Renal pelvis (tissue), 4 donors: ENCODE data around the gene ETFA. TPM values are rescaled to one million over a fixed set of nuclear protein-coding genes. Genes with fewer than 3 reads are reported as not detected.

Experiments used
- DNase-seq: peaks from one replicate; pipeline ENCODE4 v3.0.0-alpha.2; 2013
- polyA plus RNA-seq, 3 donors: library from polyadenylated mRNA; unstranded; fragments of 120-200 nt; gene quantifications; one replicate each; pipeline ENCODE4 v1.2.1, GENCODE V29; 2013; ENCODE audit not compliant: insufficient read length in 3 of 3

ETFA gene
- polyA plus RNA-seq, 3 donors: 160 to 167 (median 160) TPM

GRCh38 chr15:76235186-76235826 lies 76.0 kb downstream of the ETFA start:
- peak; percentile 42 for DNase-seq

- no peak for DNase-seq
These were observed 76.9 kb downstream of the ETFA start for GRCh38 chr15:76234337-76234889.

GRCh38 chr15:76233921-76234320 lies 77.3 kb downstream of the ETFA start:
- no peak for DNase-seq

DNA sequence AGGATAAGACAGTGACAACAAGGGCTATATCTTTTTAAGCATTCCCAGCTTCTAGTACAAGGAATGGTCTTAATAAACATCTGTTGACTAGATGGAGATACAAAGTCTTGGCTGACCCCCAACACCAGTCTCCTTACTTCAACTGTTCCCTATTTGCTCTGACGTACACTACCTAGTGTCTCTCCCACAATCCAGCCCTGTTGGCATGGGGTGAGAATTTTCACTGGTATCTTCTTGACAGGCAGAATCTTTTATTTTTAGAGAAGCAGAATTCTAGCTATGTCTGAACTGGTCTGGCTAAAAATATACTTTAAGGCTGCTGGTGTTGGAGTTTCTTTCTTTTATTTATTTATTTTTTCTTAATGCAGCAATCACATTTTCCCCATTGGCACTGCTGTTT lies 82.0 kb downstream of the ETFA start:
- no peak for DNase-seq

DNA sequence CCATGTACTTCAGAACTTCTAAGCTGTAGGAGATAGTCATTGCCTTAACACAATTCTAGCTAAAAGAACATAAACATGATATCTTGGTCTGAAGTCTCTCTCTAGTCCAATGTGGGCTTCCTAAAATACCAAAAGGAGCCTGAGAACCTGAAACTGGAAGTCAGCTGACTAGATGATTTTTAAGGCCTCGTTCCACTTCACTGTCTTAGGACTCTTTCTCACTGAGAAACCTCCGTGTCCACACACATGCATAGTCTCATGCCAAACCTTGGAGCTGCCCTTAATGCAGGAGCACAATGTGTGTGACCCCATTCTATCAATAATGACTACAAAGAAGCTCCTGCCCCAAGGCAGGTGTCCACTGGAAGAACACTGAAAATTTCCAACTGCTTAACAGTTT lies 87.7 kb downstream of the ETFA start:
- DNase-seq: no peak

GRCh38 chr15:76222159-76222558 lies 89.1 kb downstream of the ETFA start:
- DNase-seq: no peak

GRCh38 chr15:76221085-76221767 lies 90.0 kb downstream of the ETFA start:
- no peak for DNase-seq

- no peak for DNase-seq
These were observed 93.4 kb downstream of the ETFA start for GRCh38 chr15:76217882-76218217.

DNA sequence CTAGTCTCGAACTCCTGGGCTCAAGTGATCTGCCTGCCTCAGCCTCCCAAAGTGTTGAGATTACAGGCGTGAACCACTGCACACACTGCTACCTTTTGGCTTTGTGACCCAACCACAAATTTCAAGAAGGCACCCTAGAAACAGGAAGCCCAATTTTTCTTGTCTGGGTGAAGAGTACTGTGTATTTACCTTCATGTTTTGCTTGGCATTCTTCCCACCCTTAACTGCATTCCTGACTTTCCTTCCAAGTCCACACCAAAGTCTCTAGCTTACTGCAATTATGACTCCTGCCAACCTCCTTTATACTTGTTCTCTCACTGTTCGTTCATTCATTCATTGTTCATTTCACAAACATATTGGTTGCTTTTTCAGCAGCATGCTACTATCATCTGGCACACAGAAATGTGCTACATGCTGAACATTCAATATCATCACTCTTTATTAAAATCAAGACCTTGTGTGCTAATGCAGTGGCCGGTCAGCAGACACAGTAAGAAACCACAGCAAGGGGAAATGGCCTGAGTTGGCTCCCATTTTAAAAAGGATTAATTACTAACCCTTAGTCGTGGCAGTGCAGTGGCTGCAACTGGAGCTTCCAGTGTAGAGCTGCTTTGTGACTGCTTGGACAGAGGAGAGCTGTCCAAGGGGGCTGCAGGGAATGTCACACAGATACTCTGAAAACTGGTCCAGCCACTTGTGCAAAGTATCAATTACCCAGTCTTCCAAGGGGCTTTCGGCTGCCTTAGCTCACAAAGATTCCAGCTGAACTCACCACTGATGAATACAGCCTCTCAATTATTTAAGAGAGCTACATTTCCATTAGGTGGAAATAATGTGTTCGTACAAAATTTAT lies 94.0 kb downstream of the ETFA start:
- no peak for DNase-seq

DNA sequence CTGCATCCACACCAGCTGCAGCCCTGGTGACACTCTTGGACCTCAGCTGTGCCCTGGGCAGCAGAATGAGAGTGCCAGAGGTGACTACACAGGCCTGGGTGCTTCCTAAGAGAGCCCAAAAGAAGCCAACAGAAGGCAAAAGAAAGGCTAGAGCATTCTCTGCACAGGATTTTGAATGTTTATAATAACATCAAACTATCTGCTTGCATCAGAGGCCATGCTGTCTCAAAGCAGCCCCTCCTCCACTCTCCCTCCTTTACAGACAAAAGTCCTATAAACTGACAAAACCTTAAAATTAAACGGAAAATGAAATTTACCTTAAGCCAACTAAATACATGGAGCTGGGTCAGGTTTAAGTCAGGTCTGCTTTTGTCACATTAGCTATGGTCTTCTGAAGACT lies 95.6 kb downstream of the ETFA start:
- no peak for DNase-seq

DNA sequence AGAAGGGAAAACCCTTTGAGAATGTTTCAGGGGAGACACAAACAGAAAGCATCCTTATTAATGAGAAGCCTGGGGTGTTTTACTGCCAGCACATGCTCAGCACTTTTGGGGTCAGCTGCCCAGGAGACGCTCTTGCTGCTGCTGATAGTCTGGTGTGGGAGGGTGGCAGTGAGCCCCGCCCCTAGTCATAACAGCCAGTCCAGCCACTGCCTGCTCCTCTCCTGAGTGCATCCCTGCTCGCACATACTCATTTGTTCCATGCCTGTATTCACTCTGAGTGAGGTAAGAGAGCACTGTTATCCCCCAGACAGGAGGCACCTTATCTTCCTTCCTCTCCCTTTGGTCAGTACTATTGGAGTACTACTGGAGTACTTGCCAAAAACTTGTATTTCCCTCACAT lies 101.3 kb downstream of the ETFA start:
- DNase-seq: no peak

- no peak for DNase-seq
These were observed 101.7 kb downstream of the ETFA start for GRCh38 chr15:76209523-76209922.

- no peak for DNase-seq
These were observed 102.4 kb downstream of the ETFA start for GRCh38 chr15:76208786-76209424.

DNA sequence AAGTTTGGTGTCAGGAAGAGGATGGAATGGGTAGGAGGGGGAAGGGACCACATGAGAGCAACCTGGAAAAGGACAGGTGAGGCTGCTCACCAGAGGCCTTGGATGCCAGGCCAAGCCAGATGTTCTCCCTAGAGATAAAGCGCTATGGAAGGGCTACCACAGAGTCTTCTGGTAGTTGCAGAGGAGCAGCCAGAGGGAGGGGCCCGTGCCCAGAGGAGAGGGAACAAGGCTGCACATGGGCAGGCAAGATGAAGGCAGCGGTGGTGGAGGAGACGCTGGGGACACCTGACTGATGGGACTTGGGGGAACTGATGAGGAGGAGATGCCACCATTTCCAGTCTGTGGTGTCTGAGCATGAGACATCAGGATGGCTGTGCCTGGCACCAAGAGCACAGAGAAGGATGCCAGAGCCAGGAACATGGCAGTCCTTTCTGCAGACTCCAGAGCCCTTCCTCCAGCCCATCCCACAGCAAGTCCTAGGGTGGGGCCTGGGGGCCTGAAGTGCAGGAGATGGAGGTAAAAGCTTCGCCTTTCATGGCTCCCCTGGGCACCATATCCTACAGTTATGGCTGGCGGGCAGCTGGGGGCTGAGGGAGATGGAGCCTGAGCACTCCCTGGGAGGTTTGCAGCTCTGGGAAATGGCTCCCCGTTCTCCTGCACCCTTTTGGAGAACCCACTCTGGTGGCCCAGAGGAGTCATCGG lies 103.0 kb downstream of the ETFA start:
- no peak for DNase-seq

DNA sequence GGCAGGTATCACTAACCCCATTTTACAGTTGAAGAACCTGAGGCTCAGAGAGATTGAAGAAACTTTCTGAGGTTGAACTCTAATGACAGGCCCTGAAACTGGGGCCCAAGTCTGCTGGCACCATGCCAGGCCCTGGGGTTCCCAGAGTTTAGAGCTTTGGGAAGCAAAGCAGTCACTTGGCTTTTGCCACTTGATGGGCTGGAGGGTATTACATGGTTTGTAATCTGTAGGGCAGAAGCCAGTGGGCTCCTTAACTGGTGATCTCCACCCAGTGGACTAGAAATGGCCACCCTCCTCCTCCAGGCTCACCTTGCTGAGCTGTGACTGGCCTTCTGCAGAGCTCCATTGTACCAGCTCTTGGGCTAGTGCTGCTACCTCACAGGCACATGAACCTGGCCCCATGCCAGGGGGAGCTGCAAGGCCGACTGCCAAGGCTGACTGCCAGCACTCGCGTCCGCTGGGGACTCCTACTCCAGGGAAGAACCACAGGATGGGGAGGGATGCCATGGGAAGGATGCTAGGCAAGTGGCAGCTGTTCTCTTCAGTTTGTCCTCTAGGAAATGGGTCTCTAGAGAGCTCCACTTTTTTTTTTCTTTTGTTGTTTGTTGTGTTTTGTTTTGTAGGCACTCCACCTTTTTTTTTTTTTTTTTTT lies 104.8 kb downstream of the ETFA start:
- no peak for DNase-seq

GRCh38 chr15:76204916-76205460 lies 106.3 kb downstream of the ETFA start:
- no peak for DNase-seq

DNA sequence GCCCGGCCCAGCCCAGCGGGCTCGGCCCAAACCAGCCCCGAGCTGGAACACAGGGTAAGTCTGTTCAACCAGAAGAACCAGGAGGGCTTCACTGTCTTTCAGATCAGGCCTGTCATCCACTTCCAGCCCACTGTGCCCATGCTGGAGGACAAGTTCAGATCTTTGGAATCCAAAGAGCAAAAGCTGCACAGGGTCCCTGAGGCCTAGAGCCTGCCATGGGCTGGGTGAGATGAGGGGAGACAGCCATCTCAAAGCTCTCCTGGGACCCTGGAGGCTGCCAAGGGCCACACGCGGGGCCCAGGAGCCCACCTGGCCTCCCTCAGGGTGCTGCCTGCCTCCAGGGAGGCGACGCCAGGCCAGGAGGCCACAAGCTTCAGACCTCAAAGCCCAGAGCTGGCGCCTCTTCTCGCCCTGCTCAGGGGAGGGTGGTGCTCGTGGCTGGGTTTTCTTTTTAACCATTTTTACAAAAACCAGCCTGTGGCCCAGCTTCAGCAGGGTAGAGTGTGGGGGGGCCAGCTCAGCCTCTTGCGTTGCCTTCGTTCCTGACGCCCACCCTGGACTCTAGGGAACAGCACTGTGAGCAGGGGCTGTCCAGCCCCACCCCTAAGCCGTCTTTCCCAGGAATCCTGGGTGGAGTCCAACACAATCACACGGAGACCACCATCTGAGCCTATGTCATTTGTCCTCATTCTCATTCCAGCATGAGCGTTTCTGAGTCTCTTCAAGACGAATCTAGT lies 107.0 kb downstream of the ETFA start:
- DNase-seq: no peak

DNA sequence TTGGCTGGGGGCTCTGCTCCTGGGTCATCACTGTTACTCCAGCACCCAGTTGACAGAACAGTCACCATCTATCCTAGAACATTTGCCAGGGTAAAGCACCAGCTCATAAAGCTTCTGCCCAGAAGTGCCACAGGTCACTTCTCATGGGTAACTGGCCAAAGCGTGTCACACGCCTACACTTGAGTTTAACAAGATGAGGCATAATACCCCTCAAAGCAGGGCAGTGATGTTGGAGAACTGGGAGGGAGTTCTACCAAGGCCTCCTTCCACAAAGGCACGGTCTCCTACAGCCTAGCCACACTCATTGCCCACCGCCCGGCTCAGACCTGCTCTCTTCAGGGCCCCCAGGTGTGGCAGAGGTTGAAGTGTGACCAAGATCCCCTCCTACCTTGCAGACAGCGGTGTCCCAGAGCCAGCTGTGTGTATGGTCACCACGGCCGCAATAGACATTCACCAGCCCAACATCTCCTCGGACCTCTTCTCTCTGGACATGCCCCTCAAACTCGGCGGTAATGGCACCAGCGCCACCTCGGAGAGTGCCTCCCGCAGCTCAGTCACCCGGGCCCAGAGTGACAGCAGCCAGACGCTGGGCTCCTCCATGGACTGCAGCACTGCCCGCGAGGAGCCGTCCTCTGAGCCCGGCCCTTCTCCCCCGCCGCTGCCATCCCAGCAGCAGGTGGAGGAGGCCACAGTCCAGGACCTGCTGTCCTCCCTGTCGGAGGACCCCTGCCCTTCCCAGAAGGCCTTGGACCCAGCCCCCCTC lies 107.7 kb downstream of the ETFA start:
- DNase-seq: no peak
